NCI-H187 (cell line): ENCODE data around the gene MGLL.

Experiments used
- DNase-seq, 2 experiments: peaks; one replicate each; lab custom pipeline; 2025; lab: John Stamatoyannopoulos, UW

The MGLL gene

GRCh38 chr3:127741246-127741645 is 81.1 kb downstream of the MGLL start:
- DNase-seq: no peak

GRCh38 chr3:127740136-127740915 is 82.0 kb downstream of the MGLL start:
- no peak for DNase-seq

GRCh38 chr3:127739347-127740135 is 82.8 kb downstream of the MGLL start:
- no peak for DNase-seq

- DNase-seq: no peak
Measured at GRCh38 chr3:127738192-127738840, 84.0 kb downstream of the MGLL start.

- DNase-seq: no peak
Measured at GRCh38 chr3:127736801-127737539, 85.3 kb downstream of the MGLL start.

GRCh38 chr3:127735767-127736693 is 86.3 kb downstream of the MGLL start:
- DNase-seq: no peak

- DNase-seq: no peak
Measured at GRCh38 chr3:127734754-127735473, 87.4 kb downstream of the MGLL start.

GRCh38 chr3:127734181-127734720 is 88.1 kb downstream of the MGLL start:
- DNase-seq: no peak

GRCh38 chr3:127733781-127734180 is 88.5 kb downstream of the MGLL start:
- DNase-seq: no peak

- no peak for DNase-seq
Measured at GRCh38 chr3:127732879-127733350, 89.4 kb downstream of the MGLL start.

- peak in 1 of 2 experiments; percentile 62 for DNase-seq
Measured at GRCh38 chr3:127732303-127732702, 90.0 kb downstream of the MGLL start.

GRCh38 chr3:127731546-127732289 is 90.6 kb downstream of the MGLL start:
- DNase-seq: no peak

GRCh38 chr3:127730666-127731295 is 91.5 kb downstream of the MGLL start:
- DNase-seq: no peak

GRCh38 chr3:127730171-127730570 is 92.1 kb downstream of the MGLL start:
- no peak for DNase-seq

- DNase-seq: no peak
Measured at GRCh38 chr3:127729556-127730056, 92.7 kb downstream of the MGLL start.

- DNase-seq: no peak
Measured at GRCh38 chr3:127728417-127729015, 93.8 kb downstream of the MGLL start.

GRCh38 chr3:127726894-127727293 is 95.4 kb downstream of the MGLL start:
- DNase-seq: no peak

GRCh38 chr3:127723011-127723567 is 99.2 kb downstream of the MGLL start:
- no peak for DNase-seq
